A673 (cell line): ENCODE results near the gene CRHR1. TPM values are rescaled to one million over a fixed set of nuclear protein-coding genes. Genes with fewer than 3 reads are reported as not detected.

ENCODE experiments used
- BruUV-seq: library from RNA; stranded (reverse); fragments of 400-500 nt; replicated peaks from 2 replicates; lab custom pipeline; 2021; lab: Mats Ljungman, UMichigan
- CTCF ChIA-PET: fragments of 300-600 bp; sonication (Branson Sonifier 250); formaldehyde crosslinking; loops from one replicate; lab custom pipeline; 2022; ENCODE audit warnings: antibody characterized with exemption; lab: Charles Lee
- POLR2A ChIA-PET: fragments of 300-600 bp; sonication (Branson Sonifier 250); formaldehyde crosslinking; loops from one replicate; lab custom pipeline; 2022; ENCODE audit warnings: antibody characterized with exemption; ENCODE audit not compliant: low non-redundant PET; lab: Charles Lee
- DNase-seq: peaks from one replicate; pipeline ENCODE4 v3.0.0-alpha.2; 2015; ENCODE audit warnings: low spot score
- H3K27ac ChIP-seq: fragments of 200-600 bp; sonication (generic); 2 replicates; pipeline ENCODE4 v1.5.1; 2016; ENCODE audit warnings: mixed run types, low read depth, mild to moderate bottlenecking, mixed read lengths, antibody characterized with exemption, low read length; ENCODE audit not compliant: poor library complexity, severe bottlenecking
- H3K27me3 ChIP-seq: fragments of 200-600 bp; sonication (generic); replicated peaks from 2 replicates; pipeline ENCODE4 v1.6.1; 2017; ENCODE audit warnings: mixed run types, low read depth, mild to moderate bottlenecking, mixed read lengths, antibody characterized with exemption, low read length; ENCODE audit not compliant: insufficient read depth, poor library complexity
- H3K36me3 ChIP-seq: fragments of 200-600 bp; sonication (generic); 2 replicates; pipeline ENCODE4 v1.6.1; 2016; ENCODE audit warnings: mixed run types, mild to moderate bottlenecking, mixed read lengths, antibody characterized with exemption, low read length; ENCODE audit not compliant: insufficient read depth, poor library complexity, severe bottlenecking
- H3K4me1 ChIP-seq: fragments of 200-600 bp; sonication (generic); 2 replicates; pipeline ENCODE4 v1.6.1; 2017; ENCODE audit warnings: mixed run types, mild to moderate bottlenecking, mixed read lengths, antibody characterized with exemption, low read length; ENCODE audit not compliant: insufficient read depth, poor library complexity, severe bottlenecking
- H3K4me3 ChIP-seq: fragments of 200-600 bp; sonication (generic); 2 replicates; pipeline ENCODE4 v1.5.1; 2016; ENCODE audit warnings: low read depth, mixed run types, mild to moderate bottlenecking, mixed read lengths, low read length; ENCODE audit not compliant: poor library complexity, severe bottlenecking
- H3K9me3 ChIP-seq: fragments of 200-600 bp; sonication (generic); 2 replicates; pipeline ENCODE4 v1.6.1; 2016; ENCODE audit warnings: mixed run types, low read depth, mild to moderate bottlenecking, mixed read lengths, antibody characterized with exemption, low read length; ENCODE audit not compliant: poor library complexity, severe bottlenecking
- CTCF ChIP-seq: fragments of 300-800, 200-600 bp; sonication (generic); conservative IDR thresholded peaks from 2 replicates; pipeline ENCODE4 v1.5.1; 2017; ENCODE audit warnings: low read depth, mild to moderate bottlenecking, antibody characterized with exemption, low read length, moderate library complexity, mixed read lengths
- EZH2 ChIP-seq: fragments of 200-600 bp; sonication (generic); IDR thresholded peaks from 2 replicates; pipeline ENCODE4 v1.6.1; 2017; ENCODE audit warnings: borderline replicate concordance, low read depth, mild to moderate bottlenecking, mixed read lengths, antibody characterized with exemption, low read length; ENCODE audit not compliant: poor library complexity, severe bottlenecking
- intact Hi-C: fragments of 100-400 bp; cut with micrococcal nuclease; formaldehyde crosslinking; loops from one replicate; pipeline ENCODE4 v1.10.0; 2022; ENCODE audit not compliant: unreplicated experiment
- total RNA-seq: library from RNA; stranded (reverse); gene quantifications from 2 replicates; pipeline ENCODE4 v1.2.3, GENCODE V29; 2021

CRHR1 gene
- total RNA-seq, 1 experiment from 2014 or later = not detected

- no TSS peak for BruUV-seq
- H3K9me3 ChIP-seq = no peaks in the 10 kb centered on the region
- H3K36me3 ChIP-seq = no peaks in the 10 kb centered on the region
- ChIA-PET POLR2A (no interaction called here), CTCF (no interaction called here)
- no peak overlapping the region for H3K27ac ChIP-seq
- no peak for TF ChIP-seq CTCF
- TF ChIP-seq EZH2 = no peak
- peaks cover 20% of the 10 kb centered on the region for H3K27me3 ChIP-seq
- no peaks in the 10 kb centered on the region for H3K4me1 ChIP-seq
- intact Hi-C loops = no loop called here
- no peak overlapping the region for H3K4me3 ChIP-seq
- no peak for DNase-seq
These were observed 2.2 kb downstream of the CRHR1 start for GRCh38 chr17:45786349-45786748.

- H3K9me3 ChIP-seq = no peaks in the 10 kb centered on the region
- no TSS peak for BruUV-seq
- DNase-seq = no peak
- H3K27ac ChIP-seq = no peak overlapping the region
- POLR2A ChIA-PET = no interaction called here
- no peaks in the 10 kb centered on the region for H3K36me3 ChIP-seq
- peaks cover 26% of the 10 kb centered on the region for H3K27me3 ChIP-seq
- TF ChIP-seq CTCF (no peak), EZH2 (no peak)
- CTCF ChIA-PET = no interaction called here
- H3K4me3 ChIP-seq = no peak overlapping the region
- H3K4me1 ChIP-seq = no peaks in the 10 kb centered on the region
- intact Hi-C loops = no loop called here
These were observed 2.9 kb downstream of the CRHR1 start for GRCh38 chr17:45787044-45787443.

- ChIA-PET POLR2A (no interaction called here), CTCF (no interaction called here)
- intact Hi-C loops = no loop called here
- Histone ChIP-seq H3K4me3 (no peak overlapping the region), H3K27me3 (peaks cover 26% of the 10 kb centered on the region), H3K4me1 (no peaks in the 10 kb centered on the region), H3K27ac (no peak overlapping the region), H3K36me3 (no peaks in the 10 kb centered on the region), H3K9me3 (no peaks in the 10 kb centered on the region)
- no peak for DNase-seq
- BruUV-seq = no TSS peak
- no peak for TF ChIP-seq EZH2
These were observed 3.5 kb downstream of the CRHR1 start for GRCh38 chr17:45787656-45788055.

GRCh38 chr17:45788057-45788456 lies 3.9 kb downstream of the CRHR1 start:
- no peak overlapping the region for H3K27ac ChIP-seq
- H3K36me3 ChIP-seq = no peaks in the 10 kb centered on the region
- no peak for TF ChIP-seq EZH2
- no peak for TF ChIP-seq CTCF
- POLR2A ChIA-PET = no interaction called here
- CTCF ChIA-PET = no interaction called here
- BruUV-seq = no TSS peak
- no peak overlapping the region for H3K4me3 ChIP-seq
- no peaks in the 10 kb centered on the region for H3K4me1 ChIP-seq
- intact Hi-C loops = no loop called here
- DNase-seq = no peak
- H3K27me3 ChIP-seq = peaks cover 26% of the 10 kb centered on the region
- H3K9me3 ChIP-seq = no peaks in the 10 kb centered on the region
